Diencephalon (tissue), 1 donor: ENCODE data around the gene IL4. TPM values are rescaled to one million over a fixed set of nuclear protein-coding genes. Genes with fewer than 3 reads are reported as not detected.

ENCODE experiments used
- total RNA-seq: library from RNA; depleted of rRNA; stranded (reverse); fragments of >200 nt; gene quantifications from one replicate; pipeline ENCODE4 v1.2.3, GENCODE V29; 2014

Gene IL4
- not detected for total RNA-seq

DNA sequence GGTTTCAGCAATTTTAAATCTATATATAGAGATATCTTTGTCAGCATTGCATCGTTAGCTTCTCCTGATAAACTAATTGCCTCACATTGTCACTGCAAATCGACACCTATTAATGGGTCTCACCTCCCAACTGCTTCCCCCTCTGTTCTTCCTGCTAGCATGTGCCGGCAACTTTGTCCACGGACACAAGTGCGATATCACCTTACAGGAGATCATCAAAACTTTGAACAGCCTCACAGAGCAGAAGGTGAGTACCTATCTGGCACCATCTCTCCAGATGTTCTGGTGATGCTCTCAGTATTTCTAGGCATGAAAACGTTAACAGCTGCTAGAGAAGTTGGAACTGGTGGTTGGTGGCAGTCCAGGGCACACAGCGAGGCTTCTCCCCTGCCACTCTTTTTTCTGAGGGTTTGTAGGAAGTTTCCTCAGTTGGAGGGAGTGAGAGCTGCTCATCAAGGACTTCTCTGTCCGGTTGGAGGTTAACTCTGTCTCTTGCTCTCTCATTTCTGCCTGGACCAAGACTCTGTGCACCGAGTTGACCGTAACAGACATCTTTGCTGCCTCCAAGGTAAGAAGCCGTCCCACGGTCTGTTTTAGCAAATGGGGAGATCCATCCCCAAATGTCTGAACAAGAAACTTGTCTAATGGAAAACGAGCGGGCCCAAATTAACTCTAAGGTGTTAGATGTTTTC lies at the start of gene IL4:
Gene IL4, plus strand, starts transcription at position 51 of the 692 bp plus-strand sequence. Its CDS starts 62 bp downstream, at position 113.

GRCh38 chr5:132657676-132658380 lies 16.0 kb upstream of the IL4 start, which contains the start of gene IL13:
Gene IL13, plus strand, starts transcription at chr5:132658173. Its CDS starts 14 bp downstream, at chr5:132658187.

Other genes starting within 250 kb of the IL4 start
- gene IRF1, start 183.2 kb upstream of the IL4 start, total RNA-seq, result 3.2 TPM
- not detected for gene IL5, start 130.5 kb upstream of the IL4 start, total RNA-seq
- 30.4 TPM for gene RAD50, start 117.0 kb upstream of the IL4 start, total RNA-seq
- gene IL13, start 15.8 kb upstream of the IL4 start, total RNA-seq, result not detected
- 136 TPM for gene KIF3A, start 63.6 kb downstream of the IL4 start, total RNA-seq
- gene CCNI2, start 73.4 kb downstream of the IL4 start, total RNA-seq, result 1.8 TPM
- 45.9 TPM for gene SEPTIN8, start 103.2 kb downstream of the IL4 start, total RNA-seq
- gene SOWAHA, start 139.3 kb downstream of the IL4 start, total RNA-seq, result 9.2 TPM
- gene SHROOM1, start 156.7 kb downstream of the IL4 start, total RNA-seq, result 2.3 TPM
- gene GDF9, start 192.5 kb downstream of the IL4 start, total RNA-seq, result 1.8 TPM
- 90.7 TPM for gene UQCRQ, start 192.7 kb downstream of the IL4 start, total RNA-seq
- 1.2 TPM for gene LEAP2, start 199.7 kb downstream of the IL4 start, total RNA-seq